H1 (cell line): ENCODE measurements around the gene FBXO17.

ENCODE experiments used
- E2F6 ChIP-seq: IDR thresholded peaks from 2 replicates; pipeline ENCODE4 v1.6.1; 2012; ENCODE audit warnings: inconsistent platforms
- JUND ChIP-seq: IDR thresholded peaks from 2 replicates; pipeline ENCODE4 v1.6.1; 2011; ENCODE audit warnings: mild to moderate bottlenecking, improper control_type of control experiment, low read length
- SIN3A ChIP-seq, 2 experiments: IDR thresholded peaks in 1 of 2; conservative IDR thresholded peaks in 1 of 2; 2 replicates each; pipeline ENCODE4 v1.6.1; 2011 to 2012; ENCODE audit warnings: low read length in 2 of 2, improper control_type of control experiment in 1 of 2, low read depth in 1 of 2, mild to moderate bottlenecking in 1 of 2
- TF ChIP-seq, protein P1 (sequence below), 3 experiments: IDR thresholded peaks; 1 replicate in 2 of 3; 2 replicates in 1 of 3; pipeline versions ENCODE4 v1.5.1 to v1.6.1; 2011; ENCODE audit warnings: low read length in 3 of 3, mild to moderate bottlenecking in 3 of 3, inconsistent platforms in 2 of 3, low read depth in 1 of 3, moderate library complexity in 1 of 3; ENCODE audit not compliant: insufficient read depth in 1 of 3; ENCODE audit errors: control extremely low read depth in 1 of 3
- TF ChIP-seq, protein P2 (sequence below): fragments of 300-600 bp; sonication (generic); IDR thresholded peaks from 2 replicates; pipeline ENCODE4 v1.7.1; 2012; ENCODE audit warnings: low read length, moderate library complexity, mild to moderate bottlenecking, inconsistent platforms; ENCODE audit not compliant: insufficient replicate concordance

DNA sequence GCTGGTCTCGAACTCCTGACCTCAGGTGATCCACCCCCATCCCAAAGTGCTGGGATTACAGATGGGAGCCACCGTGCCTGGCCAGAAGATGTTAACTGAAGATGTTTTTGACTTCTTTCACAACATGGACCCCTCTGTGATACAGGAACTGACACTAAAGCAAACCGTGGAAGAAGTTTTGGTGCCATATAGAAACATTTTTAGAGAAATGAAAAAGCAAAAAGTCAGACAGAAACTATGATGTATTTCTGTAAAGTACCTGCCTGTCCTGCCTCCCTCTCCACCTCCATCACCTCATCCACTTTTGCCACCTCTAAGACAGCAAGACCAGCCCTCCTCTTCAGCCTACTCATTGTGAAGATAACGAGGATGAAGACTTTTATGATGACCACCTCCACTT, 45.5 kb upstream of the FBXO17 start:
- TF ChIP-seq, protein P1, sequence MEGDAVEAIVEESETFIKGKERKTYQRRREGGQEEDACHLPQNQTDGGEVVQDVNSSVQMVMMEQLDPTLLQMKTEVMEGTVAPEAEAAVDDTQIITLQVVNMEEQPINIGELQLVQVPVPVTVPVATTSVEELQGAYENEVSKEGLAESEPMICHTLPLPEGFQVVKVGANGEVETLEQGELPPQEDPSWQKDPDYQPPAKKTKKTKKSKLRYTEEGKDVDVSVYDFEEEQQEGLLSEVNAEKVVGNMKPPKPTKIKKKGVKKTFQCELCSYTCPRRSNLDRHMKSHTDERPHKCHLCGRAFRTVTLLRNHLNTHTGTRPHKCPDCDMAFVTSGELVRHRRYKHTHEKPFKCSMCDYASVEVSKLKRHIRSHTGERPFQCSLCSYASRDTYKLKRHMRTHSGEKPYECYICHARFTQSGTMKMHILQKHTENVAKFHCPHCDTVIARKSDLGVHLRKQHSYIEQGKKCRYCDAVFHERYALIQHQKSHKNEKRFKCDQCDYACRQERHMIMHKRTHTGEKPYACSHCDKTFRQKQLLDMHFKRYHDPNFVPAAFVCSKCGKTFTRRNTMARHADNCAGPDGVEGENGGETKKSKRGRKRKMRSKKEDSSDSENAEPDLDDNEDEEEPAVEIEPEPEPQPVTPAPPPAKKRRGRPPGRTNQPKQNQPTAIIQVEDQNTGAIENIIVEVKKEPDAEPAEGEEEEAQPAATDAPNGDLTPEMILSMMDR (IDR thresholded peaks at IDR 0.05; ENCODE audit: control extremely low read depth in 1 of 3, insufficient read depth in 1 of 3, low read depth in 1 of 3, low read length in 3 of 3), result no peak
- TF ChIP-seq JUND (no peak), E2F6 (no peak), SIN3A (conservative IDR thresholded peaks at IDR 0.05 in 1 of 2, IDR thresholded peaks at IDR 0.05 in 1 of 2; ENCODE audit: low read depth in 1 of 2, low read length in 2 of 2) (no peak)
- TF ChIP-seq, protein P2, sequence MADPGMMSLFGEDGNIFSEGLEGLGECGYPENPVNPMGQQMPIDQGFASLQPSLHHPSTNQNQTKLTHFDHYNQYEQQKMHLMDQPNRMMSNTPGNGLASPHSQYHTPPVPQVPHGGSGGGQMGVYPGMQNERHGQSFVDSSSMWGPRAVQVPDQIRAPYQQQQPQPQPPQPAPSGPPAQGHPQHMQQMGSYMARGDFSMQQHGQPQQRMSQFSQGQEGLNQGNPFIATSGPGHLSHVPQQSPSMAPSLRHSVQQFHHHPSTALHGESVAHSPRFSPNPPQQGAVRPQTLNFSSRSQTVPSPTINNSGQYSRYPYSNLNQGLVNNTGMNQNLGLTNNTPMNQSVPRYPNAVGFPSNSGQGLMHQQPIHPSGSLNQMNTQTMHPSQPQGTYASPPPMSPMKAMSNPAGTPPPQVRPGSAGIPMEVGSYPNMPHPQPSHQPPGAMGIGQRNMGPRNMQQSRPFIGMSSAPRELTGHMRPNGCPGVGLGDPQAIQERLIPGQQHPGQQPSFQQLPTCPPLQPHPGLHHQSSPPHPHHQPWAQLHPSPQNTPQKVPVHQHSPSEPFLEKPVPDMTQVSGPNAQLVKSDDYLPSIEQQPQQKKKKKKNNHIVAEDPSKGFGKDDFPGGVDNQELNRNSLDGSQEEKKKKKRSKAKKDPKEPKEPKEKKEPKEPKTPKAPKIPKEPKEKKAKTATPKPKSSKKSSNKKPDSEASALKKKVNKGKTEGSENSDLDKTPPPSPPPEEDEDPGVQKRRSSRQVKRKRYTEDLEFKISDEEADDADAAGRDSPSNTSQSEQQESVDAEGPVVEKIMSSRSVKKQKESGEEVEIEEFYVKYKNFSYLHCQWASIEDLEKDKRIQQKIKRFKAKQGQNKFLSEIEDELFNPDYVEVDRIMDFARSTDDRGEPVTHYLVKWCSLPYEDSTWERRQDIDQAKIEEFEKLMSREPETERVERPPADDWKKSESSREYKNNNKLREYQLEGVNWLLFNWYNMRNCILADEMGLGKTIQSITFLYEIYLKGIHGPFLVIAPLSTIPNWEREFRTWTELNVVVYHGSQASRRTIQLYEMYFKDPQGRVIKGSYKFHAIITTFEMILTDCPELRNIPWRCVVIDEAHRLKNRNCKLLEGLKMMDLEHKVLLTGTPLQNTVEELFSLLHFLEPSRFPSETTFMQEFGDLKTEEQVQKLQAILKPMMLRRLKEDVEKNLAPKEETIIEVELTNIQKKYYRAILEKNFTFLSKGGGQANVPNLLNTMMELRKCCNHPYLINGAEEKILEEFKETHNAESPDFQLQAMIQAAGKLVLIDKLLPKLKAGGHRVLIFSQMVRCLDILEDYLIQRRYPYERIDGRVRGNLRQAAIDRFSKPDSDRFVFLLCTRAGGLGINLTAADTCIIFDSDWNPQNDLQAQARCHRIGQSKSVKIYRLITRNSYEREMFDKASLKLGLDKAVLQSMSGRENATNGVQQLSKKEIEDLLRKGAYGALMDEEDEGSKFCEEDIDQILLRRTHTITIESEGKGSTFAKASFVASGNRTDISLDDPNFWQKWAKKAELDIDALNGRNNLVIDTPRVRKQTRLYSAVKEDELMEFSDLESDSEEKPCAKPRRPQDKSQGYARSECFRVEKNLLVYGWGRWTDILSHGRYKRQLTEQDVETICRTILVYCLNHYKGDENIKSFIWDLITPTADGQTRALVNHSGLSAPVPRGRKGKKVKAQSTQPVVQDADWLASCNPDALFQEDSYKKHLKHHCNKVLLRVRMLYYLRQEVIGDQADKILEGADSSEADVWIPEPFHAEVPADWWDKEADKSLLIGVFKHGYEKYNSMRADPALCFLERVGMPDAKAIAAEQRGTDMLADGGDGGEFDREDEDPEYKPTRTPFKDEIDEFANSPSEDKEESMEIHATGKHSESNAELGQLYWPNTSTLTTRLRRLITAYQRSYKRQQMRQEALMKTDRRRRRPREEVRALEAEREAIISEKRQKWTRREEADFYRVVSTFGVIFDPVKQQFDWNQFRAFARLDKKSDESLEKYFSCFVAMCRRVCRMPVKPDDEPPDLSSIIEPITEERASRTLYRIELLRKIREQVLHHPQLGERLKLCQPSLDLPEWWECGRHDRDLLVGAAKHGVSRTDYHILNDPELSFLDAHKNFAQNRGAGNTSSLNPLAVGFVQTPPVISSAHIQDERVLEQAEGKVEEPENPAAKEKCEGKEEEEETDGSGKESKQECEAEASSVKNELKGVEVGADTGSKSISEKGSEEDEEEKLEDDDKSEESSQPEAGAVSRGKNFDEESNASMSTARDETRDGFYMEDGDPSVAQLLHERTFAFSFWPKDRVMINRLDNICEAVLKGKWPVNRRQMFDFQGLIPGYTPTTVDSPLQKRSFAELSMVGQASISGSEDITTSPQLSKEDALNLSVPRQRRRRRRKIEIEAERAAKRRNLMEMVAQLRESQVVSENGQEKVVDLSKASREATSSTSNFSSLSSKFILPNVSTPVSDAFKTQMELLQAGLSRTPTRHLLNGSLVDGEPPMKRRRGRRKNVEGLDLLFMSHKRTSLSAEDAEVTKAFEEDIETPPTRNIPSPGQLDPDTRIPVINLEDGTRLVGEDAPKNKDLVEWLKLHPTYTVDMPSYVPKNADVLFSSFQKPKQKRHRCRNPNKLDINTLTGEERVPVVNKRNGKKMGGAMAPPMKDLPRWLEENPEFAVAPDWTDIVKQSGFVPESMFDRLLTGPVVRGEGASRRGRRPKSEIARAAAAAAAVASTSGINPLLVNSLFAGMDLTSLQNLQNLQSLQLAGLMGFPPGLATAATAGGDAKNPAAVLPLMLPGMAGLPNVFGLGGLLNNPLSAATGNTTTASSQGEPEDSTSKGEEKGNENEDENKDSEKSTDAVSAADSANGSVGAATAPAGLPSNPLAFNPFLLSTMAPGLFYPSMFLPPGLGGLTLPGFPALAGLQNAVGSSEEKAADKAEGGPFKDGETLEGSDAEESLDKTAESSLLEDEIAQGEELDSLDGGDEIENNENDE, result no peak
